NCI-H2107 treated with DMSO at 0.1 percent for 48 hours (cell line): ENCODE data around the gene ZNF26.

ENCODE experiments used
- DNase-seq: peaks from one replicate; lab custom pipeline; 2025; ENCODE audit not compliant: unreplicated experiment; lab: John Stamatoyannopoulos, UW

Gene ZNF26

GRCh38 chr12:133058203-133059113 lies 72.3 kb downstream of the ZNF26 start:
- no peak for DNase-seq

- DNase-seq = no peak
These were observed 75.8 kb downstream of the ZNF26 start for GRCh38 chr12:133061954-133062353.

GRCh38 chr12:133063556-133063955 lies 77.4 kb downstream of the ZNF26 start:
- no peak for DNase-seq

GRCh38 chr12:133073836-133074235 lies 87.7 kb downstream of the ZNF26 start:
- DNase-seq = no peak
